EH (cell line): ENCODE data around the gene GPR132.
"Not testable (repeated sequence)": the region's sequence is repeated elsewhere in the genome, so short reads cannot be mapped to it uniquely, and the experiment has no call there.

Experiments
- DNase-seq: peaks from one replicate; pipeline ENCODE4 v3.0.0-alpha.2; 2015; ENCODE audit warnings: low read depth

The GPR132 gene, protein sequence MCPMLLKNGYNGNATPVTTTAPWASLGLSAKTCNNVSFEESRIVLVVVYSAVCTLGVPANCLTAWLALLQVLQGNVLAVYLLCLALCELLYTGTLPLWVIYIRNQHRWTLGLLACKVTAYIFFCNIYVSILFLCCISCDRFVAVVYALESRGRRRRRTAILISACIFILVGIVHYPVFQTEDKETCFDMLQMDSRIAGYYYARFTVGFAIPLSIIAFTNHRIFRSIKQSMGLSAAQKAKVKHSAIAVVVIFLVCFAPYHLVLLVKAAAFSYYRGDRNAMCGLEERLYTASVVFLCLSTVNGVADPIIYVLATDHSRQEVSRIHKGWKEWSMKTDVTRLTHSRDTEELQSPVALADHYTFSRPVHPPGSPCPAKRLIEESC

DNA sequence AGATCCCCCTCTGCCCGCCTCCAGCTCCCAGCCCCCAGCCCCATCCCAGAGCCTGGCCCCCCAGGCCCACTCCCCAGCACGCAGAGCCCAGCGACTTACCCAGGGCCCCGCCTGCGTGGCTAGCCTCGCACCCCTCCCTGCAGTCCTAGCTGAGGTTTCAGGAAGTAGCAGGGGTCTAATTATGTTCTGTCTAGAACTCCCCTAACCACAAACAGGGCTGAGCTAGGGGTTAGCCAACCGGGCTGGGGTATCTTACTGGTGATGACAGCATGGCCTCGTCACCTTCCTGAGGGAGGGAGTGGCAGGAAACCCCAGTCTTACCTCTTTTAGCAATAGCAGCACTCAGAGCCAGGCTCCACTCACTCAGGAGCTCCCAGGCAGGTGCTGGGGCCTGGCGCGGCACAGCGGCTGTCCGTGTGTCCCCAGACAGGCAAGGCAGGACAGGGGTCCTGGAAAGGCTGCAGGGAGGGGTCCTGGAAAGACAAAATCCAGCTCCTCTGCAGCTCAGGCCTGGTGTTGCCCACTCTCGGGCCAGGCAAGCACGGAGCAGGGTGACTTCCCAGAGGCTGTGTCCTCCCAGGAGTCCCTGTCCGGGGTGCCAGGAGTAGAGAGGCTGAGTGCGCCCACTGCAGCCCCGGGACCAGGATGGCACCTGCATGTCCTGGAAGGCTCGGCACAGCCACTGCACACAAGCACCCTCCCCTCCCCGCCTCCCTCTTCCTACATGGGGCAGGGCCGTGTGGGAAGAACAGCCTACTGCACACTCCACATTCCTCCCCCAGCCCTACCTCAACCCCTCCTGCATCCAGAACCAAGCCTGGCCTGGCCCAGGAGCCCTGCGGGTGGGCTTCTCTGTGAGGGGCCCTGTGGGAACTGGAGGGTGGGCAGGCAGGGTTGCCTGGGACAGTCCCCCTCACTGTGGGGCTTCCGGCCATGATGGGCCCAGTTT lies at the start of gene GPR132:
Gene GPR132 (minus strand): TSS at position 151 of the 949 bp plus-strand sequence. CDS start 10,010 bp downstream, outside the sequence.
- DNase-seq, result no peak

DNA sequence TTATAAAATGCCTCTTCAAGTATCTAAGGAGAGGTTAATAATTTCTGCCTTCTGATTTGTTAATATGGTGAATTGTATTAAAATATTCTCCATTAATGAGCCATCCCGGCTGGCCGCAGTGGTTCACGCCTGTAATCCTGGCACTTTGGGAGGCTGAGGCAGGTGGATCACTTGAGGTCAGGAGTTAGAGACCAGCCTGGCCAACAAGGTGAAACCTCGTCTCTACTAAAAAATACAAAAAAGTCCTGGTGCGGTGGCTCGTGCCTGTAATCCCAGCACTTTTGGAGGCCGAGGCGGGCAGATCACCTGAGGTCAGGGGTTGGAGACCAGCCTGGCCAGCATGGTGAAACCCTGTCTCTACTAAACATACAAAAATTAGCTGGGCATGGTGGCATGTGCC lies 44.0 kb upstream of the GPR132 start:
- DNase-seq, result not testable (repeated sequence)

DNA sequence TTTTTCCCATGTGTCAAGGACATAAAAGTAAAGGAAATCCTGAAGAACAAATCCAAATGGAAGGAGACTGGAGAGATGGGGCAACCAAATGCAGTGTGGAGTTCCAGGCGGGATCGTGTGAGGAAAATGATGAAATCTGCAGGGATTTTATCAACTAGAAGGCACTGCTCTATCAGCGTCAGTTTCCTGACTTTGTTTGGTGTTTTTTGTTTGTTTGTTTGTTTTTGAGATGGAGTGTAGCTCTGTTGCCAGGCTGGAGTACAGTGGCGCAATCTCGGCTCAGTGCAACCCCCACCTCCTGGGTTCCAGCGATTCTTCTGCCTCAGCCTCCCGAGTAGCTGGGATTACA lies 43.3 kb upstream of the GPR132 start:
- DNase-seq, result no peak

DNA sequence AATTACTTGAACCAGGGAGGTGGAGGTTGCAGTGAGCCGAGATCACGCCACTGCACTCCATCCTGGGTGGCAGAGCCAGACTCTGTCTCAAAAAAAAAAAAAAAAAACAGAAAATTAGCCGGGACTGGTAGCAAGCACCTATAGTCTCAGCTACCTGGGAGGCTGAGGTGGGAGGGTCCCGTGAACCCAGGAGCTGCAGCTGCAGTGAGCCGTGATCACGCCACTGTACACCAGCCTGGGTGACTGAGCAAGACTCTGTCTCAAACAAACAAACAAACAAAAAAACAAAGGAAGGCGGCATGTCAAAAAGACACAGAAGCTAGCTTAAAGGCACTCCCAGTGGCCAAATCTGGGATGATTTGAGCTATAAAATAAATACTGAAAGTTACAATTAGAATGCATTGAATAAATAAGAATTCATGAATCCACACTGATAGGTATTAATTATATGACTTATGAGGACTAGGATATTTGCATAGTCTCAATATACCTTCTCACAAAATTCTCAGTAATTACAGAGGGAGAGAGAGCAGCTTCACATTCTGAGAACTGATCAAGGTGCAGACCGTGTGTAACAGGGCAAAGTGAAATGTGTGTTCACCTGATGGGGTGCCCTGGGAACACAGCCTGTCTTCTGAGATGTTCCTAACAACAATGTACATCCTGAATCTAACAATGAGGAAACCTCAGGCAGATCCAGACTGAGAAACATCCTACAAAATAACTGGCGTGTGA lies 42.7 kb upstream of the GPR132 start:
- DNase-seq, result no peak

DNA sequence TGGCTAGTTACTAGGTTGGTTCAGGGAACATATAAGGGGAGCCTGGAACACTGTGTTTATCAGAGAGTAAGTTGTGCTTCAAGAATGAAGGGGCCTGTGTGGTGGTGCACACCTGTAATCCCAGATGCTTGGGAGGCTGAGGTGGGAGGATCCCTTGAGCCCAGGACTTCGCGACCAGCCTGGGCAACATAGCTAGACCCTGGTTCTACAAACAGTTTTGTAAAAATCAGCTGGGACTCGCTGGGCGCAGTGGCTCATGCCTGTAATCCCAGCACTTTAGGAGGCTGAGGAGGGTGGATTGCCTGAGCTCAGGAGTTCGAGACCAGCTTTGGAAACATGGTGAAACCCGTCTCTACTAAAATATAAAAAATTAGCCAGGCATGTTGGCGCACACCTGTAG lies 42.1 kb upstream of the GPR132 start:
- no peak for DNase-seq

DNA sequence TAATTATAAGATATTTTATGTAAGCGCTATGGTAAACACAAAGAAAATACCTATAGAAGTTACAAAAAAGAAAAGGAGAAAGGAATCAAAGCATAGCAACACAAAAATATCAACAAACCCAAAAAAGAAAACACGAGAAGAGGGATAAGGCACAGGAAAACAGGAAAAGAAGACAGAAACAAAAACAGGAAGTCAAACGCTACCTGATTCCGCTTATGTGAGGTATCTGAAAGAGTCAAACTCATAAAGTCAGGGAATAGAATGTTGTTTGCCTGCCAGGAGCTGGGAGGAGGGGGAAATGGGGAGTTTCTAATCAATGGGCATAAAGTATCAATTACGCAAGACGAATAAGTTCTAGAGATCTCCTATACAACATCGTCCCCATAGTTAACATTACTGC lies 39.9 kb upstream of the GPR132 start:
- DNase-seq, result no peak

DNA sequence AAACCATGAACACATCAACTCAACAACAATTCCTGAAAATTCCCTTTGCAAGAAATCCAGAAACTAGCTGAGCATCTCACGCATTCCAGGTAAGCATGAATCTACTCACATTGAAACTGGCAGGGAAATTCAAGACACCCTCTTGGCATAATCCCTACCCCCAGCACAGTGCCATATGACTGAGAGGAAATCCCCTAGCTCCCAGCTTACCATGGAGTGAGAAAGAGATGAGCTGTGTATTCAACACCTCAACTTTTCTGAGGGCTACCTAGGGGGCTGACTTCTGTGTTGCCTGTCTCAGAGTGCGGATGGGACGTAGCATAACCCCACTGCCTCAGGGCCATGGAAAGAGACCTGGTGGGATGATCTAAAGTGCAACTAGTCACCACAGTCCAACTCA lies 37.7 kb upstream of the GPR132 start:
- no peak for DNase-seq

DNA sequence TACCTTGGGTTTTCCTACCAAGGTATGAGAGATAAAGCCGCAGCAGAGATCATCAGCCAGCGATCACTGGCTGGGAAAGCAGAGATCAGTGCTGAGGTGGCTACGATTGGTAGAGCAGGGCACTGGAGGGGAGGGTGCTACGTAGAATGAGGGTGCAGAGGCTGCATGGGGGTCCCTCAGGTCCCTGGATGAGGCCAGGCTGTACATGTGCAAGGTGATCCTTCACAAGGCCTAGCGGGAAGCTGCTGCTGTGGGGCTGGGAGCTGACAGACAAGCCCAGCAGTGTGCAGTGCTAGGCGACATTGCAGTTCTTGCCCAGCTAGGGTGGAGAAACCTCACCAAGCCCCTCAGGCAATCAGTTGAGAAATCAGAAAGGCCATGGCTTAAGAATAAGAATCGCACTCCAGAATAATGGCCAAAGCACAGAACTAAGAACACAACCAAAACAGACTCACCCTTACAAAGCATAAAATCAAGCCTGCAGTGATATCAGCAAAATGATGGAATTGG lies 37.2 kb upstream of the GPR132 start:
- DNase-seq, result no peak

DNA sequence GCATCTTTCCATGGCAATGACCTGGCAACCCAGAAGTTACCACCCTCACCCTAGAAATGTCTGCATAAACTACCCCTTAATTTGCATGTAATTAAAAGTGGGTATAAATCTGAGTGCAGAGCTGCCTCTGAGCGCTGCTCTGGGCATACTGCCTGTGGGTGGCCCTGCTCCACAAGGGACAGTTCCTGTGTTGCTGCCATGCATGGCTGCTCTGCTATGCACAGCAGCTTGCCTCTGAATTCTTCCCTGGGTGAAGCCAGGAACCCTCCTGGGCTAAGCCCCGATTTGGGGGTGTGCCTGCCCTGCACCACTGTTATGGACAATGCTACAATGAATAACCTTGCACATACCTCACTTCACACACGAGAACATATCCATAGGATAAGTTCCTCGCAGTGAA lies 35.7 kb upstream of the GPR132 start:
- DNase-seq, result no peak

DNA sequence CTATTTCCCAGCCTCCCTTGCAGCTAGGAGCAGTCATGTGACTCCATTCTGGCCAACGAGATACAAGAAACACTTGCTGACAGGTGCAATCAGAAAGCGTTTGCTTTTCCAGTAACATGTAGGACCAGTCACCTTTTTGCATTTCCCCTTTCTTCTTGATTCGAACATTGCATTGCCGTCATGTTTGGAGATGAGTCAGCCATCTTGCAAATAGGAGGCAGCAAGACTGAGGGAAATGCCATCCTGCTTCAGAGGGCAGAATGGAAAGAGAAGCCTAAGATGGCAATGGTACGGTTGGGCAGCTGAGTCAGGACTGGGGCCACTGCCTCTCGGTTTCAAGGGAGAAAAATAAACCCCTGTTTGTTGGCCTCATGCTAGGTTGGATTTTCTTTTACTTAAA lies 34.5 kb upstream of the GPR132 start:
- DNase-seq, result no peak

DNA sequence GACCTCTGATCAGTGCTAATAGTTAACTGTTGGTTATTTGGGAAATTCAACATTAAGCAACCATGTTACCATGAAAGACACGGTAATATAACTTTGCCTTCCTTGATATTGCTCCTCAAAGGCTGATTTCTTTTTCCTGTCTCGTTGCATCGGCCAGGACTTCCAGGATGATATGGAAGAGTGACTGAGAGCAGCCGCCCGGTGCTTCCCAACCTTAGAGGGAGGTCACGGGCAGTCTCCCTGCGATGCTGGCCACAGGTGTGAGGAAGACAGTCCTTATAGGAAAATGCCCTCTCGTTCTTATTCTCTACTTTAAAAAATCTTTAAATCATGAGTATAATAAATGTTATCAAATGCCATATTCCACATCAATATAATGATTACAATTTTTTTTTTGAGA lies 33.1 kb upstream of the GPR132 start:
- DNase-seq, result no peak

DNA sequence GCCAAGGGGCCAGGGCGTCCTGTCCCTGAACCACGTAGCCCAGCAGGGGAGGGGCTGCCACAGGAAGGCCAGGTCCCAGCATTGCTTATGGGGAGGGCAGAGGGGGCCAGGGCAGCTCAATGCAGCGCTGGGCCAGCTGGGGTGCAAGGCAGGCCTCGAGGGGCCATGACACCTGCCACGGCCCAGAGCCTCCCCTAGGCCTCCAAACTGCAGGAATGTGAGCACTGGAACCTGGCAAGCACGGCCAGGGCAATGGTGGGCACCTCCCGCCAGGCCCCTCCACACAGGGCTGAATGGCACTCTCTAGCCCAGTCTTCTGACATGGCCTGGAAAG lies 32.5 kb upstream of the GPR132 start:
- no peak for DNase-seq

DNA sequence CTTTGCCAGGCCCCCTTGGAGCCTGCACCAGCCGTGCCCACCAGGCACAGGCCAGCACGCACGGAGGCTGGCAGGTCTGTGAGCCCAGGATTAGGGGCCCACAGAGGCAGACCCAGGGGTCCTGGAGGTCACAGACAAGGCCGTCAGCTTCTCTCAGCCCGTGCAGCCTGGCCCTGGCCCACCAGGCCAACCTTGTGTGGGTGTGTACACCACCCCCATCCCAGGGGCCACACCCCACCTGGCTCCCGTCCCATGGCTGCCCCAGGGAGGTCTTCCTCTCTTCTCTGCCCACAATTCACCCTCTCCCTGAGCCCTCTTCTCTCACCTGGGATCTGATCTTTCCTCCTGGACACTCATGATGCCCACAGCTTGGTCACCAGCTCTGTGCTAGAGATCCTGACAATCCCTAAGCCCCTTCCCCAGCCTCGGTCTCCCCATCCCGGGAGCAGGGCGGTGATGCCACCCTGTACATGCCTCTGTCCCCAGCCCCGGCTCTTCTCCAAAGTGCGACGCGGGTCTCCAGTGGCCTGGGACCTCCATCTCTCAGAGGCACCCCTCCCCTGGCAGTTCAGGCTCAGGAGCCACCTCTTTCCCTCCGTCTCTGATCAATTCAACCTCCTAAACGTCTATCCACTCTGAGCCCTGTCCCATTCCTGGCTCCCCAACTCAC lies 31.1 kb upstream of the GPR132 start:
- DNase-seq, result no peak

DNA sequence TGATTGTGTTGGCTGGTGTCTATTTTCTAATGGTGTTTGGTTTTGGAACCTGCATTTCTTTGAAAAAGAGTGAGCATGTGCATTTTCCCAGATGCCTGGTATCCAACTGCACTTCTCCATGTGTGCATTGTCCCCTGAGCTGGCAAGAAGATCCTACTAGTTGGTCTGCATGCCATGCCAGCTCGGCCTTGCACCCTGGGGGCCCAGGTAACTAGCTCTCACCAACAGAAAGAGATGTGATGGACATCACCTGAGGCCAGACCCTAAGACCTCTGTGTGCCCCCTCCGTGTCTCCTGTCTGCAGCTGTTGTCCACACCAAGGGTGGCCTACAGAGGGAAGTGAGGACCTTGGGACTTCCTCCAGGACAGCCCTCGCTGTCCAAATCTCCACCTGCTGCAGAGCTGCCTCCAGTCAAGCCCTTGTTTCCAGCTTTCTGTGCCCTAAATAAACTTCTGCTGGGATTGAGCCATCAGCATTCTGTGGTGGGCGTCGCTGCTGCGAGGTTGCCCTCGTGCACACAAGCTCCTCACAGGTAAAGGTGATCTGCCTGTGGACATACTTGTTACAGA lies 30.1 kb upstream of the GPR132 start:
- DNase-seq, result no peak

DNA sequence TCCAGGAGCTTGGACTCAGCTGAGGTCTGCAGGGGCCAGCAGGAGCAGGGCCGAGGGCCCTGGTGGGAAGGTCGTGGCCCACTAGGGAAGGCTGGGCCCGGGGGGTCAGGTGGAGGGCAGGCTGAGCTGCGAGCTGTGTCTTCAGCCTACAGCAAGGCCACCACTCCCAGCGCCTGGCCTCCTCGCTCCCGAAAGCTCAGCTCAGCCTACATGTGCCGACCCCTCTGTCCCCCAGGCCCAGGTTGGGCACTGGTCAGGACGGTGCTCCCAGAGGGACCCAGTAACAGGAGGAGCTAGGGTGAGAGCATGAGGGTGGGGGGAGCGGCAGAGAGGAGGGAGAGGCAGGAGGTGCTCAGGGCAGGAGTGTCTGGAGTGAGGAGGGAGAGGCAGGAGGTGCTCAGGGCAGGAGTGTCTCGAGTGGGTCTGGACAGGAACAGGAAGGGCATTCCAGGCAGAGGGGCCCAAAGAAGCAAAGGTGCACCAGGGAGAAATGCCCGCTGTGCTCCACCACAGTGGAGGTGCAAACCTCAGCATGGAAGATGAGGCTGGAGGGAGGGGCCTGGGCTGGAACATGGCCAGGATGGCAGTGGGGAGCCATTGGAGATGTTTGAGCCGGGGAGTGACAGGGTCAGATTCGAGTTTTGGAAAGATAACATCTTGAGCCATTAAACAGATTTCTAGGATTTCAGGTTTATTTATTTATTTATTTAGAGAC lies 29.1 kb upstream of the GPR132 start:
- DNase-seq, result no peak

DNA sequence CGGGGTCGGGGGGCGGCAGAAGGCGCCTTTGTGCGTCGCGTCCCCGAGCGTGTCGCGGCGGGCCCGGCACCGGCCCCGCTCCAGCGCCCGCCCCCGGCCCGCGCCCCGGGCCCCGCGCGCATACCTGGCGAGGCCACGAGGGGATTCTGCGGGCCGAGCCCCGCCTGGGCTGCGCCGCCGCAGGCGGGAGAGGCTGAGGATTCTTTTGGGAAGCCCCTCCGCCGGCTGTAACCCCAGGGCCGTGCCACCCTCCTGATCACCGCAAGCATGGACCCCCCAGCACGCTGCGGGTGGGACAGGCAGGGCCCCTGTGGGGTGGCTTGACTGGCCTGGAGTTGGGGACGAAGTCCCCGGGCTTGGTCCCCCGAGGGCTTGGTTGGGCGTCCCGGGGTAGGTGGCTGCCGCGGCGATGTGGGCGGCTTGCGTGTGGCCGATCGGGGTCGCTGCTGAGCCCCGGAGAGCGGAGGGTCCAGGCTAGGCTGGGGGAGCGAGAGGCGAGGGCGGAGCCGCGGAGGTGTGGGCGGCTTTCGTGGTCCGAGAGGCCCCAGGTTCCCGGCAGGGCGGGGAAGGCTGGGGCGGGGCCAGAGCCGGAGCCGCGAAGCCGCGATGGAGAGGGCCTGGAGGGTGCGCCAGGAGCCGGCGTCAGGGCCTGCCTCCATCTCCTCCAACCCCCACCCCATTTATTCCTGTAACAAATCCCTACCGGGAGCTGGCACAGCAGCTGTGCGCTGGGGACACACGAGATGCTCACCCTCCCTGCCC lies 28.4 kb upstream of the GPR132 start:
- DNase-seq, result peak; percentile 83

DNA sequence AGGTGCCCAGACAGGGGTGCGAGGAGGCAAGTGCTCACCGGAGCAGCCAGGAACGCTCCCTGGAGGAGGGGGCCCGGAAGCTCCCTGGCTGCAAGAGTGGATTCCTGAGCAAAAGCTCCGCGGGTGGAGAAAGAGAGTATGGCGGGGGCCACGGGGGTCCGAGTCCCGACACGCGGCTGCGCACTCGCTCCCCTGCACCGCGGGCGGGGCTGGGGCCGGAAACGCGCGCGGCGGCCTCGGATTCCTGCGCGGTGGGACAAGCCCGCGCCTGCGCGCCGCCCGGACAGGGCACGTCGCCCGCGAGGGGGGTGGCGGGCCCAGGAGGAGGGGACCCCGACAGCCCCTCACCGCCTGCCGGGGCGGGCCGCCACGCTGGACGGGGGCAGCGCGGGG lies 27.8 kb upstream of the GPR132 start:
- DNase-seq, result peak; percentile 74

DNA sequence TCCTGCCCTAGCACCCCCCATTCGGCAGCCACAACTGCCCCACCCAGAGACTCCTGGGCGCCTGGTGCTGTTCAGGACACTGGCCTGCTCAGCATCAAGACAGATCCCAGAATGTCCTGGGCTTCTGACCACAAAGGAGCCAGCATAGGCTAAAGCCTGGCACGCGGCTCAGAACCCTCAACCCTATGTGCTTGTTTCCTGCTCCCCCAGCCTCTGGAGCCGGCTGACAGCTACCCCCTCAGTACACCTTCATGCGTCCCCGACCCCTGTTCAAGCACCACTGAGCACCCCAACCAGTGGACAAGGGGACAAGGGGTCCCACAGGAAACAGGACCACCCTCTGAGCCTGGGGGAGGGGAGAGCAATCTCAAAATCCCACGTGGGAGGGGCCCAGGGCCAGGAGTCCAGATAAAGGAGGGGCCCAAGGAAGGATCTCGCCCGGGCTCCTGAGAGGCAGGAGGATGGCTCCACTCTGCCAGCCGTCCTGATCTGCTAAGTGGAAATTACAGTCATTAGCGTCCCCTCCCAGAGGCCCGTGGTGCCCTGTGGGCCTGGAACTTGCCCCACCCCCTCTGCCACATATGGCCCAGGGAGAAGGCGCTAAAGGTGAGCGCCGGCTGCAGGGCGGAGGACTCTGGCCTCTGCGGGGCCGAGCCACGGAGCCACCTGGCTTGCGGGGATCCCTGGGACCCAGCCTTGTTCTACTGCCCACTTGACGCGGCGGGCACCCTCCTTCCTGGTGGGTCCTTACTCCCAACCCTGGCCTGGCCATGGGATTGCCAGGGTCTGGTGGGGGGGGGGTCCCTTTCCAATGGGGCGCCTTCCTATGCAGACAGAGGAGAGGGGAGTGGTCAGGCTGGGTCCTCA lies 27.2 kb upstream of the GPR132 start:
- DNase-seq, result peak; percentile 43

DNA sequence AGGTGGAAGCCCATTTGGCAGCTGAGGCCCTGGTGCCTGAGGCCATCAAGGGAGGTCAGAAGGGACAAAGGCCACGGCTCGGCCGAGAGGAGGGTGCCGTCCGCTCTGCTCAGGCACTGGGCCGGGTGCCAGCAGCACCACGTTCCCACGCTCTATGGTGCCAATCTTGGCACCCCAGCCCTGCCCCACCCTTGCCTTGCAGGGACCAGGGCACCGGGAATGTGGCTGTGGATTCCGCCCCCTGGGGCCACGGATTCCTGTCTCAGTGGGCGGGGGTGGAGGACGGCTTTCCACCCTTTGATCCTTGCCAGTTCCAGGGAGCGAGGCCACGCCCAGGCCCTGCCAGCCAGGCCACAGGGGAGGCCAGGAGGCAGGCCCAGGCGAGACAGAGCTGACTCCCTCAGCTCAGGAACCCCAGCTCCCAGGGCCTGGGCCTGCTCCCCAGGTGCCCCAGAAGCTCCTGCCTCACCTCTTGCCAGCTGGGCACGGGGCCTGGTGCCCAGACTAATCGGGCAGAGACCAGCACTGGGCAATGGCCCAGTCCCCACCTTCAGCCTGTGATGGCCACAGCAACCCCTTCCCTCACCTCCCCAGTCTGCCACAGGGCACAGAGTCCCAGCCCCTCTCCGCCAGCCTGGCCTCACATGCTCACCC lies 26.4 kb upstream of the GPR132 start:
- peak; percentile 78 for DNase-seq
